Activated naive CD4-positive, alpha-beta T cell treated with anti-CD3 and anti-CD28 coated beads, Interleukin-2, amount 50 U/mL, for 24 hours (primary cell): ENCODE results near the gene PGA4.

ENCODE experiments used
- H3K27ac Mint-ChIP-seq: one replicate; pipeline ENCODE4 v1.8.0; 2021; ENCODE audit warnings: mild to moderate bottlenecking, mixed read lengths
- H3K27me3 Mint-ChIP-seq: one replicate; pipeline ENCODE4 v1.8.0; 2021; ENCODE audit warnings: mixed read lengths
- H3K36me3 Mint-ChIP-seq: one replicate; pipeline ENCODE4 v1.8.0; 2021; ENCODE audit warnings: mixed read lengths
- H3K4me1 Mint-ChIP-seq: one replicate; pipeline ENCODE4 v1.8.0; 2021; ENCODE audit warnings: mixed read lengths
- H3K4me3 Mint-ChIP-seq: one replicate; pipeline ENCODE4 v1.8.0; 2021; ENCODE audit warnings: mild to moderate bottlenecking, mixed read lengths
- H3K9me3 Mint-ChIP-seq: one replicate; pipeline ENCODE4 v1.8.0; 2021; ENCODE audit warnings: mixed read lengths

Gene PGA4

DNA sequence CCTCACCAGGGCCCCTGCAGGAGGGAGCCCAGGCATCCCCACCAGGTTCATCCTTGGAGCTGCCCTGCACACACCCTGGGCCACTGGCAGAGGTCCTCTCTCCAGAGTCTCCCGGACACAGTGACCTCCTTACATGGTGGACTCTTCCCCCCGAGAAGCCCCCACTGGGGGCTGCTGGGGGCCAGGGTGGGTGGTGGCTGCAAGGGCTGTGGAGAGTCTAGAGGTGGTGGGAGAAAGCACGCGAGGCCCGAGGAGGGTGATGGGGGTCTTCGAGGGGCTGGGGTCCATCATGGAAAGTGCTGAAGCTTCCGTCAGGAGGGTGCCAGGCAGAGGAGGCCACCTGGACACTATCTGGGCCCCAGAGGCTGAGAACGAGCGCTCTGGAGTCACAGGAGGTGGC is 36.4 kb downstream of the PGA4 start:
- Mint-ChIP-seq H3K27ac (no peak overlapping the region), H3K36me3 (no peaks in the 10 kb centered on the region), H3K9me3 (no peaks in the 10 kb centered on the region), H3K4me3 (no peak overlapping the region), H3K27me3 (no peaks in the 10 kb centered on the region), H3K4me1 (no peaks in the 10 kb centered on the region)

- H3K9me3 Mint-ChIP-seq = no peaks in the 10 kb centered on the region
- no peaks in the 10 kb centered on the region for H3K36me3 Mint-ChIP-seq
- no peak overlapping the region for H3K4me3 Mint-ChIP-seq
- H3K4me1 Mint-ChIP-seq = no peaks in the 10 kb centered on the region
- no peak overlapping the region for H3K27ac Mint-ChIP-seq
- H3K27me3 Mint-ChIP-seq = no peaks in the 10 kb centered on the region
Measured at GRCh38 chr11:61259363-61259762, 37.2 kb downstream of the PGA4 start.

DNA sequence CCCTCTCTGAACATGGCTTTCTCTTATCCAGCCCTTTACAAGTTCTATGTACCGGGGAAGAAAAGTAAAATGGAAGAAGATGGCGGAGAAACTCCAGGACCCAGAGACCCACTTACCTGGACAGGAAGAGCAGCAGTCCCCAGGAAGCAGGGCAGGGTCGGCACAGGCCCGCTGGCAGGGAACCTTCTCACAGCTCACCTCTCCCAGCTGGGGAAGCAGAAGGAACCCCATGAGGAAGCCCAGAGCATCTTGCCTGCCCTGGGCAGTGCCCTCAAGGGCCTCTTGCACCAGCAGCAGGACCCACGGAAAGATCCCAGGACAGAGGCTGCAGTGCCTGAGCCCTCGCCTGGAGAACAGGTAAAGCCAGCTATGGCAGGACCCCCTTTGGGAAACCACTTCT is 42.2 kb downstream of the PGA4 start:
- Mint-ChIP-seq H3K27me3 (no peaks in the 10 kb centered on the region), H3K36me3 (no peaks in the 10 kb centered on the region), H3K27ac (no peak overlapping the region)

GRCh38 chr11:61264795-61265194 is 42.6 kb downstream of the PGA4 start:
- Mint-ChIP-seq H3K4me3 (no peak overlapping the region), H3K27me3 (no peaks in the 10 kb centered on the region), H3K9me3 (no peaks in the 10 kb centered on the region), H3K36me3 (no peaks in the 10 kb centered on the region), H3K27ac (no peak overlapping the region), H3K4me1 (no peaks in the 10 kb centered on the region)

More for the DNA sequence above, 42.2 kb downstream of the PGA4 start:
- H3K4me3 Mint-ChIP-seq = no peak overlapping the region
- H3K9me3 Mint-ChIP-seq = no peaks in the 10 kb centered on the region
- no peaks in the 10 kb centered on the region for H3K4me1 Mint-ChIP-seq

- Mint-ChIP-seq H3K36me3 (no peaks in the 10 kb centered on the region), H3K9me3 (no peaks in the 10 kb centered on the region), H3K27me3 (no peaks in the 10 kb centered on the region), H3K27ac (no peak overlapping the region), H3K4me1 (no peaks in the 10 kb centered on the region), H3K4me3 (no peak overlapping the region)
Measured at GRCh38 chr11:61265357-61265756, 43.2 kb downstream of the PGA4 start.

DNA sequence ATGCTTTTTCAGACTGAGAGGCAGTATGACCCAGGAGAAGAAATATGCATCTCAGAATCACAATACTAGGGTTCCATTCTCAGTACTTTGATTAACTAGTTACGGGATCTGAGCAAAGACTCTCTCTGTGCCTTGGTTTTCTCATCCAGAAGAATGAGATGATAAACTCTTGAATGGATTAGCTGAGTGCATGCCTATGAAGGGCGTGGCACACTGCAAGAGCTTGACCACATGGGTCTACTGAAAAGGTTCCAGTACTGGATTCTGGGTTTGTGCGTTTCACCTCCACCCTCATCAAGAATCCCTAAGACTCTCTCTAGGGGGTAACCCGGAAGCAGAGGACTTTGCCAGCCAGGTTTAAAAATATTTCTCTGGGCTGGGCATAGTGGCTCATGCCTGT is 44.5 kb downstream of the PGA4 start:
- Mint-ChIP-seq H3K9me3 (no peaks in the 10 kb centered on the region), H3K27ac (no peak overlapping the region), H3K4me1 (no peaks in the 10 kb centered on the region), H3K4me3 (no peak overlapping the region), H3K27me3 (no peaks in the 10 kb centered on the region), H3K36me3 (no peaks in the 10 kb centered on the region)

DNA sequence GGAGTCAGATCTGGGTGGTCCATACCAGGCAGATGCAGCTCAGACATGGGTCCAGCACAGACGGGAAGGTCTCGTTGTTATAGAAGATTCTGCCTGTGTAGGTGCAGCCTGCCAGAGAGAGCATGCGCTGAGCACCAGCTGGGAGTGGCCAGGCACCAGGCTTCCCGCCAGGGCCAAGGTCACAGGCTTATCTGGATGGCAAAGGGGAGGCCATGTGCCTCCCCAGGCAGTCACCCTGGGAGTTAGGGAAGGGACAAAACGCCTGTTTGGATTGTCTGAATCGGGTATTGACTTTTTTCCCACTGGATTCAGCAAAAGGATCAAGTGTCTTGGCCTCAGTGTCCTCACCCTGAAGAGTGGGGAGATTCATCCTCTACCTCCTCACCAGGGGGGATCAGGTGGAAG is 45.3 kb downstream of the PGA4 start:
- Mint-ChIP-seq H3K4me1 (no peaks in the 10 kb centered on the region), H3K9me3 (no peaks in the 10 kb centered on the region), H3K4me3 (no peak overlapping the region), H3K27me3 (no peaks in the 10 kb centered on the region), H3K36me3 (no peaks in the 10 kb centered on the region), H3K27ac (no peak overlapping the region)

DNA sequence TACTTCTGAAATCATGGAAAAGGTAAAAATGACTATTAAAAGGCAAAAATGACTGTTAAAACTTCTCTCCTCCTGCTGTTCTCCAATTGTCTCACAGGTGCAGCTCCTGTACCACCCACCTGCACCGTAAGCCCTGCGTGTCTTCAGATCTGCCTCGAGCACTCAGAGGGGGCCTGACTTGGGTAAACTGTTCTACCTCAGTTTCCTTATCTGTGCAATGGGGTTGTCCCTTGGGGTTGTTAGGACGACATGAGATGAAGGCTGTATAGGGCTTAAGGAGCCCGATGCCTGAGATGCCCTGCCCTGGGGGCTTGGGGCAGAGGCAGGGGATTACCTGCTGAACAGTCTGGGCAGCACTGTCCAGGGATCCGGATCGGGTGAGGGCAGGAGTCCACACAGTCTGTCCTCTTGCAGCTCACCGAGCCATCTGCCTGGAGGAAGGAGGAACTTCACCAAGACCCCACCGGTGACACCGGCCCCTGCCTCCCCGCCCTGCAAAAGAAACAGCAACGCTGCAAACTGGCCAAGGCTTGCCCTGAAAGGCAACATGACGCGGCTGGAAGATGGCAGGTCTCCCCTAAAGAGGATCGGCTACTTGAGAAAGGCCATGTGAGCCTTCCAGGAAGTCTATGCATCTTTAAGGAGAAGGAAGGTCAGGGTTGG is 46.6 kb downstream of the PGA4 start:
- Mint-ChIP-seq H3K9me3 (no peaks in the 10 kb centered on the region), H3K4me1 (no peaks in the 10 kb centered on the region), H3K4me3 (no peak overlapping the region), H3K27ac (no peak overlapping the region), H3K36me3 (no peaks in the 10 kb centered on the region), H3K27me3 (no peaks in the 10 kb centered on the region)

GRCh38 chr11:61270354-61271076 is 48.4 kb downstream of the PGA4 start:
- Mint-ChIP-seq H3K36me3 (no peaks in the 10 kb centered on the region), H3K27ac (no peak overlapping the region), H3K27me3 (no peaks in the 10 kb centered on the region), H3K4me1 (no peaks in the 10 kb centered on the region), H3K9me3 (no peaks in the 10 kb centered on the region), H3K4me3 (no peak overlapping the region)

DNA sequence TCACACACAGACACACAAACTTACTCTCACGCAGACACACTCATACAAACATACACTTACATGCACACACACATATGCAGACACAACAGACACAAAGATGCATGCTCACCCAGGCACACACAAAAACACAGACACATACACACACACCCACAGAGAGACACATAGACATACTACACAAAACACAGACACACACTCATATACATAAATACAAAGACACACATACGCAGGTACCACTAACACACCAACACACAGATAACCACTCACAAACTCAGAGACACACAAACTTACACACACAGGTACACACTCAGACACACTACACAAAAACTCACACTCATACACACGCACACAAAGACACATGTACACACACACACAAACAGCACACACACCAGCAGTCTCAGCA is 50.6 kb downstream of the PGA4 start:
- H3K27me3 Mint-ChIP-seq = no peaks in the 10 kb centered on the region
- H3K4me3 Mint-ChIP-seq = no peak overlapping the region
- no peaks in the 10 kb centered on the region for H3K4me1 Mint-ChIP-seq
- H3K36me3 Mint-ChIP-seq = no peaks in the 10 kb centered on the region
- H3K27ac Mint-ChIP-seq = no peak overlapping the region
- no peaks in the 10 kb centered on the region for H3K9me3 Mint-ChIP-seq

DNA sequence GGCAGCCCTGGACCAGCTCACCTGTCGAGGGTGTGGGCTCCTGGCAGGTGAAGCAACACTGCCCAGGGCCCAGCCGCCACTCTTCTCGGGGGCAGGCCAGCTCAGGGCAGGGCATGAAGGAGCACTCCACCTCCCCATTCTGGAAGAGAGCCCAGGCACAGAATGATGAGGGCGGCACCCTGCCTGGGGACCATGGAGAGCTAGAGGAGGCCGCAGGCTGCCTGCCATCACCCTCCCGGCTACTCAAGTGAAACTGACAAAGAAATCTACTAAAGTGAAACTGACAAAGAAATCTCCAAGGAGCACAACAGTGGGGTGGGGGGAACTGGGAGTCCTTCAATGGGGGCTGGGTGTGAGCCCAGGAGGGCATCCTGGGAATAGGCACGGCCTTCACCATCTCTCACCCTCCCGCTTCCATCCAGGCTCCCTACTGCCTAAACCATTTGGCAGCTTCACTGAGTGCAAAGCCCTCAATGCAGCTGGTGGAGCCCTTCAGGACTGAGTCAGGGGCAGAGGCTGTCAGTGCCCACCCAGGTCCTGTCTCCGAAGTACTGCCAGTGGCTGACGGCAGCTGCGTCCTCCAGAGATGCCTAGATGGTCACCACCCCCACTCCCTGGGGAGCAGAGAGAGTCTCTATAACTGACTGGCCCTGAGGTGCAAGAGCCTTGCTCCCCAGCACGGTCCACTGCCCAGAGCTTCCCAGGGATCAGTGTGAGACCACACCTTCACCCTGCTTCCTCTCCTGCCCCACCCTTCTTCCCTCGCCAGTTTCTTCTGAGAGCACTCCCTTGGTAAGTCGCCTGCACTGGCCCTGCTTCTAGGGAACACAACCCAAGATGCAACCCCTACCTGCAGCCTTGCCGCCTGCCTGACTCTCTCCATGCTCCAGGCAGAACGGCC is 51.3 kb downstream of the PGA4 start:
- no peaks in the 10 kb centered on the region for H3K36me3 Mint-ChIP-seq
- H3K27ac Mint-ChIP-seq = no peak overlapping the region
- H3K27me3 Mint-ChIP-seq = no peaks in the 10 kb centered on the region
- H3K4me1 Mint-ChIP-seq = no peaks in the 10 kb centered on the region
- H3K9me3 Mint-ChIP-seq = no peaks in the 10 kb centered on the region
- H3K4me3 Mint-ChIP-seq = no peak overlapping the region

DNA sequence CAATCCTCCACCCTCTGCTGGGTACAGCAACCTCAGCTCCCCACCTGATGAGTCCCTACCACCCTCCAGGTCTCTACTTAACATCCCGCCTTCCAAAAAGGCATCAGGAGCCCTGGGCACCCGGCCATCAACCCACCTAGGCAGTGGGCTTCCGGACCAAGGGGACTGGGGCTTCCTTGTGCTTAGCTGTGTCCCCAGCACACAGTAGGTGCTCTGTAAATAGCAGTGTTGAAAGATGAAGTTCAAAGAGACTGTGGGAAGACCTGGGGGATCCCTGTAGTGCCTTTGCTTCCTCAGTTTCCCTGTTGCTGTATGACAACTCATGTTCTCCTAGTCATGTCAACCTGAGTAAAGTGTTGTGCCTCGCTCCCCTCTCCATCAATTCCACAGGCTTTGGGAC is 51.9 kb downstream of the PGA4 start:
- Mint-ChIP-seq H3K27ac (no peak overlapping the region), H3K27me3 (no peaks in the 10 kb centered on the region), H3K4me1 (no peaks in the 10 kb centered on the region), H3K4me3 (no peak overlapping the region), H3K9me3 (no peaks in the 10 kb centered on the region), H3K36me3 (no peaks in the 10 kb centered on the region)

GRCh38 chr11:61275191-61275590 is 53.0 kb downstream of the PGA4 start:
- Mint-ChIP-seq H3K4me1 (no peaks in the 10 kb centered on the region), H3K36me3 (no peaks in the 10 kb centered on the region), H3K27ac (no peak overlapping the region), H3K9me3 (no peaks in the 10 kb centered on the region), H3K4me3 (no peak overlapping the region), H3K27me3 (no peaks in the 10 kb centered on the region)

DNA sequence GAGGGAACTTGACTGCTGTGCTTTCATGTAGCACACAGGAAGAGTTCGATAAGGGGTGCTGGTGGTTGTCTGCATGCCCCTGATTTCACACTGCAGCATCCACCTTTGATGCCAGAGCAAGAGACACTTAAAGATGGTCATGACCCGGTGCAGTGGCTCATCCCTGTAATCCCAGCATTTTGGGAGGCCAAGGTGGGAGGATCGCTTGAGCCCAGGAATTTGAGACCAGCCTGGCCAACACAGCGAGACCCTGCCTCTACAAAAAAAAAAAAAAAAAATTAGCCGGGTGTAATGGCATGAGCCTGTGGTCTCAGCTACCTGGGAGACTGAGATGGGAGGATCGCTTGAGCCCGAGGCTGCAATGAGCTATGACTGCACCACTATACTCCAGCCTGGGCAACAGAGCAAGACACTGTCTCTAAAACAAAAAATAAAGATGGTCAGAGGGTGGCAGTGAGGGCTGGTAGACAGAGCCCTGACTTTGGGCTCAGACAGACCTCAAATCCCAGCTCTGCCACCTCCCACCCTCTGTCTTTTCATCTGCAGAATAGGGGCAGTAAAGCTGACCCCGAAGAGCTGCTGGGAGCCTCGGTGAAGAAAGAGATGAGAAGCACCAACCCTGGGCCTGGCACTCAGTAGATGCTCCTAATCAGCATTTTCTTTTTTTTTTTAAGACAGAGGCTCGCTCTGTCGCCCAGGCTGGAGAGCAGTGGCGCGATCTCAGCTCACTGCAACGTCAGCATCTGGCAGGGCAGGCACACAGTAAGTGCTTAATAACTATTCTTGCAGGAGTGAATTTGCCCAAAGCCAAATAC is 55.2 kb downstream of the PGA4 start:
- H3K9me3 Mint-ChIP-seq = no peaks in the 10 kb centered on the region
- H3K27me3 Mint-ChIP-seq = no peaks in the 10 kb centered on the region
- H3K27ac Mint-ChIP-seq = no peak overlapping the region
- no peaks in the 10 kb centered on the region for H3K36me3 Mint-ChIP-seq
- no peak overlapping the region for H3K4me3 Mint-ChIP-seq
- no peaks in the 10 kb centered on the region for H3K4me1 Mint-ChIP-seq

- no peaks in the 10 kb centered on the region for H3K9me3 Mint-ChIP-seq
- no peaks in the 10 kb centered on the region for H3K36me3 Mint-ChIP-seq
- no peak overlapping the region for H3K27ac Mint-ChIP-seq
- no peaks in the 10 kb centered on the region for H3K4me1 Mint-ChIP-seq
- H3K27me3 Mint-ChIP-seq = no peaks in the 10 kb centered on the region
- no peak overlapping the region for H3K4me3 Mint-ChIP-seq
Measured at GRCh38 chr11:61278001-61278470, 55.9 kb downstream of the PGA4 start.
